NCI-H1092 (cell line): Measurements from ENCODE around the gene PRIMA1.

Source experiments
- DNase-seq: peaks from one replicate; lab custom pipeline; 2025; lab: John Stamatoyannopoulos, UW

The PRIMA1 gene

DNA sequence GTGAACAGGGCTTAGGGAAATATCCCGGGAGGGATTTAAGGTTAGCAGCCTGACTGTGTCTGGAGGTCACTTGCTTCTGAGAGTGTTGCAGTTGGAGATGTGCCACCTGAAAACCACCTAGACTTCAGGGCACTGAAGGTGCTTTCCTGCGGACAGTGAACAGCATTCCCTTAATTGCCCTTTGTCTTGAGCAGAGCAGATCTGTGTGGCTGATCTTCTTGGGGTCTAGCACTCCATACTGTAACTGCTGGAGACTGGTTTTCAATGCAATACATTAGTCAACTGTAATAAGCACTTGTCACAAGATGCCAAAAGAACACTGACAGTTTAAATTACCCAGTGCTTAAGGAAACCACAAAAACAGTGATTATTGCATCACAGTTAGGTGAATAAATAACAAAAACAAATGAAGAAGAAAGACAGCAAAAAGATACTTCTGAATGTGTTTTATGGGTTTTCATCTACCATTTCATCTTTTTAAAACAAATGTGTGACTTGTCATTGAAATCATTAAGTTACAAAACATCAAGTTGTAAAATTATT lies 111.8 kb downstream of the PRIMA1 start:
- DNase-seq: no peak

DNA sequence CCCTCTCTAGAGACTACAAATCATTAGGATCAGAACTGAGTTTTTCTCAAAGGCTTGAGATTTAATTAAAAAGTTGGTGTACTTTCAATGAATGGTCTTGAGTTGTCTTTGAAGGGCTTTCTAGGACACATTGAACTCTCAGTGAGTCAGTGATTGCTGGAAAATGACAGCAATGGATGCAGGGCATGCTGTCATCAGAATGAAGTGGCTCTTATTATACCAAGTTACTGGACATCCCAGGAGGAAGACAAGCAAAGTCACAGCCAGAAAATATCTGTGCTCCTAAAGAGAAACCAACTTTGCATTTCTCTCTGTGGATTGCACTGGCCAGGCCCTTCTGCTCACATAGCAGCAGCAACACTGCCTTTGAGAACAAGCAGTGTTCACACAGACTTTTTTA lies 112.6 kb downstream of the PRIMA1 start:
- no peak for DNase-seq

DNA sequence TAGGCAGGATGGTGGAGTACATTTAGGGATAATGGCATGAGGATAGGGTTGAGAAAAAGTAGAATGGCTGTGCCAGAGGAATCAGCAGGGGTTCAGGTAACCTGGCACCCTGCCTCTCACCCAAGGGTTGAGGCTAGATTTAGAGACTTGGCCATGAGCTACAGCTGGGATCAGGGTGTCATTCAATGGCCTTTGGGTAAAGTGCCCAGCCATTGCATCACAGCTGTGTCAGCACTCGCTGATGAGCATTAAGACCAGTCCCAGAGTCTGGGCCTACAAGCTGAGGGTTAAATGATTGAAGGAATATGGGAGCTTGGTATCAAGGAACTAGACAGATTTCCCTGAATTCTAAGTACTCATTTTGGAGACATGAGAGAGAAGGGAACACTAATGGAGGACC lies 113.9 kb downstream of the PRIMA1 start:
- DNase-seq: no peak

DNA sequence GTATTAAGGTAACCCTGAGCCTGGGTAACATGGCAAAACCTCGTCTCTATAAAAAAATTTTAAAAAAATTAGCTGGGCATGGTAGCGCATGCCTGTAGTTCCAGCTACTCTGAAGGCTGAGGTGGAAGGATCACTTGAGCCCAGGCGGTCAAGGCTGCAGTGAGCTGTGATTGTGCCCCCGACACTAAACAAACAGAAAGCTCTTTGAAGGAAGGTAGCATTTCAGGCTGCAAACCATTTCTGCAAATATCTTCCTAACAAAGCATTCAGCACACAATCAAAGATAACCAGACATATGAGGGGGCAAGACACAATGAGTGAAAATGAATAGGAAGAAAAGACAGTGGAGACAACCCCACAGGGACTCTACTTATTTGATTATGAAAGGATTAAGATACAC lies 118.7 kb downstream of the PRIMA1 start:
- no peak for DNase-seq
